ENCODE measurements around the gene PTPRM. TPM values are rescaled to one million over a fixed set of nuclear protein-coding genes. Genes with fewer than 3 reads are reported as not detected.

The PTPRM gene
- total and polyA plus RNA-seq, 2 experiments from 2014 or later, result 30.9 to 62.8 TPM

DNA sequence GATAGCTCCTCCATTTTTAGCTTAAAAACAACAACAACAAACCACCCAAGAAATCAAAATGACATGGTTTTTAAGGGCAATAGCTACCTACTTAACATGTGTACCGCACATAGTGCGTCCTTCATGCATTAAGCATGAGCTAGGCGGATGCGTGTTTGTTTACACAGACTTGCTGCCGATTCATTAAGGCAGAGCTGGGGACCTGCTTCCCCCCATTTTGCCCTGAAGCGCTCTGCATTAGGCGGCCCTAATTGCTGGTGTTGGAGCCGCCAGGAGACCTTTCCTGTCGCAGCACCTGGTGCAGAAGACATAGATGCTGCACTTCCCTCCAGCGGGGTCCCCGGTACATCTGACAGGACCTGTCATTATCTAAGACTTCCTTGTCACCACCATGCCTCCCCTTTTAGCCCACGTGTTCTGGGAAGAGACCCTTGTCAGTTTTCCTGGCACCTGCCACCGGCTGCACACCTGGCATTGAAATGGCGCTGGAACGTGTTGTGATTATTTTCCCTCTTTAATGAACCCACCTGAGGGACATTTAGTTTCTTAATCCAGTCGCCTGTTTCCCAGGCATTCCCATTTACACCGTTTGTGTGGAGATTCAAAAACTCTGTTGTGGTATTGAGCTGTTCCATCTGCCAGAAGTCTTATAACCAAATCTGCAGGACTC lies 781.1 kb downstream of the PTPRM start:
- 95% methylated on average over 17 of the region's 17 CpGs for WGBS, 2 experiments (ENCODE audit: low coverage in 1 of 2, low lambda C conversion rate in 2 of 2, missing lambda C conversion rate in 2 of 2)

GRCh38 chr18:8349608-8350323 lies 782.6 kb downstream of the PTPRM start:
- H3K4me3 ChIP-seq, result no peak overlapping the region
- in situ Hi-C loops (cut with MboI), result no loop called here
- no peak for TF ChIP-seq EZH2 (IDR thresholded peaks at IDR 0.05; ENCODE audit: insufficient read depth, poor library complexity, severe bottlenecking)
- no peak for TF ChIP-seq EZH2phosphoT487 (IDR thresholded peaks at IDR 0.05; ENCODE audit: insufficient read depth, low read depth)
- H3K27ac ChIP-seq, result no peak overlapping the region
- H3K79me2 ChIP-seq (ENCODE audit: insufficient read depth), result no peaks in the 10 kb centered on the region
- DNase-seq, result no peak
- no peaks in the 10 kb centered on the region for H3K9me3 ChIP-seq (ENCODE audit: low read depth)
- H3K4me2 ChIP-seq (ENCODE audit: unreplicated experiment), result no peak overlapping the region
- H3K9me2 ChIP-seq (ENCODE audit: insufficient read depth), result no peaks in the 10 kb centered on the region
- no peaks in the 10 kb centered on the region; the same call in 1 of the 2 replicates for H3K36me3 ChIP-seq (ENCODE audit: low read depth)
- H3K27me3 ChIP-seq (replicated peaks; ENCODE audit: insufficient read depth), result no peaks in the 10 kb centered on the region
- H3F3A ChIP-seq (ENCODE audit: insufficient read depth), result no peaks in the 10 kb centered on the region
- WGBS, 2 experiments (ENCODE audit: low coverage in 1 of 2, low lambda C conversion rate in 2 of 2, missing lambda C conversion rate in 2 of 2), result 88 to 93% methylated on average over 3 of the region's 3 CpGs
- H2AFZ ChIP-seq, result no peak overlapping the region
- no peaks in the 10 kb centered on the region for H3K4me1 ChIP-seq (ENCODE audit: insufficient read depth)
- H3K9ac ChIP-seq, result no peak overlapping the region
- no peaks in the 10 kb centered on the region for H4K20me1 ChIP-seq (ENCODE audit: insufficient read depth)

More for the DNA sequence above, 781.1 kb downstream of the PTPRM start:
- no peaks in the 10 kb centered on the region; the same call in 1 of the 2 replicates for H3K36me3 ChIP-seq (ENCODE audit: low read depth)
- H3K4me3 ChIP-seq, result no peak overlapping the region
- in situ Hi-C loops (cut with MboI), result no loop called here
- TF ChIP-seq EZH2phosphoT487 (IDR thresholded peaks at IDR 0.05; ENCODE audit: insufficient read depth, low read depth) (no peak), EZH2 (IDR thresholded peaks at IDR 0.05; ENCODE audit: insufficient read depth, poor library complexity, severe bottlenecking) (no peak)
- no peaks in the 10 kb centered on the region for H3K4me1 ChIP-seq (ENCODE audit: insufficient read depth)
- no peak overlapping the region for H3K4me2 ChIP-seq (ENCODE audit: unreplicated experiment)
- H3K79me2 ChIP-seq (ENCODE audit: insufficient read depth), result no peaks in the 10 kb centered on the region
- no peaks in the 10 kb centered on the region for H3K27me3 ChIP-seq (replicated peaks; ENCODE audit: insufficient read depth)
- no peaks in the 10 kb centered on the region for H3K9me2 ChIP-seq (ENCODE audit: insufficient read depth)
- H4K20me1 ChIP-seq (ENCODE audit: insufficient read depth), result no peaks in the 10 kb centered on the region
- no peaks in the 10 kb centered on the region for H3F3A ChIP-seq (ENCODE audit: insufficient read depth)
- H3K27ac ChIP-seq, result no peak overlapping the region
- no peak overlapping the region for H2AFZ ChIP-seq
- H3K9me3 ChIP-seq (ENCODE audit: low read depth), result no peaks in the 10 kb centered on the region
- no peak for DNase-seq
- no peak overlapping the region for H3K9ac ChIP-seq

DNA sequence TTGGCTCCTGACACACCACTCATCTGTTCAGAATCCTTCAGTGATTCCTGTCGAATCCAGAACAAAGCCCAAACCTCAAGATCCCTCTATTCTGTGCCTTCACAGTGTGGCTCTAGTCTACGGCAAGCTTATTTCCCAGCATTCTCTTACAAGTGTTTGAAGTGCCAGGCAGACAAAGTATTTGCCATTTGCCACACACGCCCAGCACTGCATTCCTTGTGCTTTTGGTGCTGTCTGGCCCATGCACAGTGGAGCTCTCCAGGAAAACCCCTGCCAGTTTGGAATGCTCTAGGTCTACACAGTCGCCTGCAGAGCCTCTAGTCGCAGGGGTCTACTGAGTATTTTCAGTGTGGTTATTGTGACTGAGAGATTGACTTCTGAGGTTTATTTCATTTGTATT lies 783.5 kb downstream of the PTPRM start:
- Histone ChIP-seq H3K36me3 (ENCODE audit: low read depth) (no peaks in the 10 kb centered on the region; the same call in 1 of the 2 replicates), H3K9me2 (ENCODE audit: insufficient read depth) (no peaks in the 10 kb centered on the region), H3K27me3 (replicated peaks; ENCODE audit: insufficient read depth) (no peaks in the 10 kb centered on the region), H3F3A (ENCODE audit: insufficient read depth) (no peaks in the 10 kb centered on the region), H3K4me3 (no peak overlapping the region), H3K4me2 (ENCODE audit: unreplicated experiment) (no peak overlapping the region), H3K9ac (no peak overlapping the region), H3K4me1 (ENCODE audit: insufficient read depth) (no peaks in the 10 kb centered on the region), H4K20me1 (ENCODE audit: insufficient read depth) (no peaks in the 10 kb centered on the region), H3K79me2 (ENCODE audit: insufficient read depth) (no peaks in the 10 kb centered on the region), H3K9me3 (ENCODE audit: low read depth) (no peaks in the 10 kb centered on the region), H2AFZ (no peak overlapping the region), H3K27ac (no peak overlapping the region)
- in situ Hi-C loops (cut with MboI), result no loop called here
- DNase-seq, result no peak
- WGBS, 2 experiments (ENCODE audit: low coverage in 1 of 2, low lambda C conversion rate in 2 of 2, missing lambda C conversion rate in 2 of 2), result 71 to 72% methylated on average over 5 of the region's 5 CpGs
- TF ChIP-seq EZH2 (IDR thresholded peaks at IDR 0.05; ENCODE audit: insufficient read depth, poor library complexity, severe bottlenecking), result no peak
- TF ChIP-seq EZH2phosphoT487 (IDR thresholded peaks at IDR 0.05; ENCODE audit: insufficient read depth, low read depth), result no peak

DNA sequence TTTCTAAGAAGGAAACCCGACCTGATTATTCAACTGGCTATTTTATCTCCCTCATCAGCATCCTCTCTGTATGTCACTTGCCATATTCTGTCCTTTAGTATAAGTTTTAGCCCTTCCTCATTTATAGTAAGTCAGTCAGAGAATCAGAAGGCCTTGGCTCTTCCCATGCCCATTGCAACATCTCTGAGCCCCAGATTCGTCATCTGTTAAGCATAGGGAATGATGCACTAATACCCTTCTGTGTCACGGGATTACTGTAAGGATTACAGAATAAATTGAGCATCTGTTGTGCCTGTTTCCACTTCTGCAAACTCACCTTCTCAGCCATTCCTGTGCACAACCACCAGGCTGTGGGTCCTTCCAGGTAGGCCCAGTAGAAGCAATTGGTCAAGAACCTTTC lies 784.0 kb downstream of the PTPRM start:
- H2AFZ ChIP-seq, result no peak overlapping the region
- no peak for TF ChIP-seq EZH2 (IDR thresholded peaks at IDR 0.05; ENCODE audit: insufficient read depth, poor library complexity, severe bottlenecking)
- H3K27ac ChIP-seq, result no peak overlapping the region
- H3K9me2 ChIP-seq (ENCODE audit: insufficient read depth), result no peaks in the 10 kb centered on the region
- no peaks in the 10 kb centered on the region for H3F3A ChIP-seq (ENCODE audit: insufficient read depth)
- peak; percentile 42 for DNase-seq
- no peak overlapping the region for H3K9ac ChIP-seq
- in situ Hi-C loops (cut with MboI), result no loop called here
- H3K9me3 ChIP-seq (ENCODE audit: low read depth), result no peaks in the 10 kb centered on the region
- WGBS, 2 experiments (ENCODE audit: low coverage in 1 of 2, low lambda C conversion rate in 2 of 2, missing lambda C conversion rate in 2 of 2), result 60 to 62% methylated on average over 3 of the region's 3 CpGs
- no peaks in the 10 kb centered on the region for H3K4me1 ChIP-seq (ENCODE audit: insufficient read depth)
- H4K20me1 ChIP-seq (ENCODE audit: insufficient read depth), result no peaks in the 10 kb centered on the region
- no peaks in the 10 kb centered on the region for H3K27me3 ChIP-seq (replicated peaks; ENCODE audit: insufficient read depth)
- no peaks in the 10 kb centered on the region for H3K79me2 ChIP-seq (ENCODE audit: insufficient read depth)
- H3K4me3 ChIP-seq, result no peak overlapping the region
- no peaks in the 10 kb centered on the region; the same call in 1 of the 2 replicates for H3K36me3 ChIP-seq (ENCODE audit: low read depth)
- no peak overlapping the region for H3K4me2 ChIP-seq (ENCODE audit: unreplicated experiment)
